HG03520 (cell line): Measurements from ENCODE around the gene FAHD1.

Experiments used
- ATAC-seq: cut with Tn5 transposase; IDR thresholded peaks from one replicate; pipeline ENCODE4 v1.9.1; 2021; ENCODE audit warnings: mild to moderate bottlenecking, moderate library complexity; ENCODE audit not compliant: unreplicated experiment

FAHD1 gene

DNA sequence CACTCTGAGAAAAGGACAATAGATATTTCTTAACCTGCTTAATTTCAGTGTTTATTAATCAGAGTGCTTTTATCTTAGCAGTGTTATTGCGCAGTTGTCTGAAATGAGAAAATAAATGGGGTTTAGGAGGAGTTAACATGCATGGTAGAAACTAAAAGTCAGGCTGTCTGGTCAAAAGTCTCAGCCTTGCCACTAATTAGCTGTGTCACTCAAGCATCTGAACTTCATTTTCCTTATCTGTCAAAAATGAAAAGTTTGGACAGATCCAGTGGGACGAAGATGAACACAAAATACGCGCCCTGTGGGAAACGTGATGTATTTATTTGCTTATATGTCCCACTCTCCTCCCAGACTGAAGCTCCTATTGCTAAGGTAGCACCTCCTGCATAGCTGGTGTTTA is 51.2 kb downstream of the FAHD1 start:
- no peak for ATAC-seq
